Metanephros (tissue), 1 donor: Measurements from ENCODE around the gene R3HCC1L. TPM values are rescaled to one million over a fixed set of nuclear protein-coding genes. Genes with fewer than 3 reads are reported as not detected.

Source experiments
- total RNA-seq: library from RNA; depleted of rRNA; stranded (reverse); fragments of >200 nt; gene quantifications from one replicate; pipeline ENCODE4 v1.2.3, GENCODE V29; 2014

R3HCC1L gene
- 18.6 TPM for total RNA-seq

GRCh38 chr10:98134431-98135221 lies at the start of gene R3HCC1L:
R3HCC1L (plus strand) TSS chr10:98134657; CDS start chr10:98208115, 73,458 bp downstream.

GRCh38 chr10:98267894-98268693 lies 133.6 kb downstream of the R3HCC1L start, which contains the start of gene LOXL4:
LOXL4 (minus strand) TSS chr10:98268194; CDS start chr10:98263019, 5,175 bp downstream.

Other genes starting within 250 kb of the R3HCC1L start
- 14.3 TPM for gene CRTAC1, start 104.0 kb upstream of the R3HCC1L start, total RNA-seq
- gene LOXL4, start 133.5 kb downstream of the R3HCC1L start, total RNA-seq = 5.0 TPM